ENCODE measurements around the gene CDCA8. TPM values are rescaled to one million over a fixed set of nuclear protein-coding genes. Genes with fewer than 3 reads are reported as not detected.

Gene CDCA8
- total and polyA plus RNA-seq, 2 experiments from 2014 or later: 7.0 to 30.8 TPM

DNA sequence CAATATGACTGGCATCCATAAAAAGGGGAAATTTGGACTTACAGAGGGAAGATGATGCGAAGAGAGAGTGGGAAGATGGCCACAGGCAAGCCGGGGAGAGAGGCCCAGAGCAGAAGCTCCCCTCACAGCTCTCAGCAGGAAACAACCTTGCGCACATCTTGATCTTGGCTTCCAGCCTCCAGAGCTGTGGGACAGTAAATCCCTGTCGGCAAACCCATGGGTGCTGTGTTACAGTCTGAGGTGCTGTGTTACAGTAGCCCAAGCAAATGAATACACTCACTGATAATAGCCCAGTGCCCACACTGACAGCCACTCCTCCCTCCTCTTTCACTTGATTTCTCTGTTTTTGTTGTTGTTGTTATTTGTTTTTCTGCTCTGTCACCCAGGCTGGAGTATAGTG lies 22.4 kb downstream of the CDCA8 start:
- Histone ChIP-seq H3K9me3 (ENCODE audit: low read depth) (no peaks in the 10 kb centered on the region), H3K4me1 (ENCODE audit: low read depth) (no peaks in the 10 kb centered on the region), H3K36me3 (no peaks in the 10 kb centered on the region), H3K27ac (no peak overlapping the region), H3K4me3 (no peak overlapping the region), H3K27me3 (no peaks in the 10 kb centered on the region)
- no peak for DNase-seq (ENCODE audit: low read depth in 1 of 2, low spot score in 1 of 2)
- TF ChIP-seq, protein P1, sequence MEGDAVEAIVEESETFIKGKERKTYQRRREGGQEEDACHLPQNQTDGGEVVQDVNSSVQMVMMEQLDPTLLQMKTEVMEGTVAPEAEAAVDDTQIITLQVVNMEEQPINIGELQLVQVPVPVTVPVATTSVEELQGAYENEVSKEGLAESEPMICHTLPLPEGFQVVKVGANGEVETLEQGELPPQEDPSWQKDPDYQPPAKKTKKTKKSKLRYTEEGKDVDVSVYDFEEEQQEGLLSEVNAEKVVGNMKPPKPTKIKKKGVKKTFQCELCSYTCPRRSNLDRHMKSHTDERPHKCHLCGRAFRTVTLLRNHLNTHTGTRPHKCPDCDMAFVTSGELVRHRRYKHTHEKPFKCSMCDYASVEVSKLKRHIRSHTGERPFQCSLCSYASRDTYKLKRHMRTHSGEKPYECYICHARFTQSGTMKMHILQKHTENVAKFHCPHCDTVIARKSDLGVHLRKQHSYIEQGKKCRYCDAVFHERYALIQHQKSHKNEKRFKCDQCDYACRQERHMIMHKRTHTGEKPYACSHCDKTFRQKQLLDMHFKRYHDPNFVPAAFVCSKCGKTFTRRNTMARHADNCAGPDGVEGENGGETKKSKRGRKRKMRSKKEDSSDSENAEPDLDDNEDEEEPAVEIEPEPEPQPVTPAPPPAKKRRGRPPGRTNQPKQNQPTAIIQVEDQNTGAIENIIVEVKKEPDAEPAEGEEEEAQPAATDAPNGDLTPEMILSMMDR (IDR thresholded peaks at IDR 0.05; ENCODE audit: low read depth, low read length): no peak

DNA sequence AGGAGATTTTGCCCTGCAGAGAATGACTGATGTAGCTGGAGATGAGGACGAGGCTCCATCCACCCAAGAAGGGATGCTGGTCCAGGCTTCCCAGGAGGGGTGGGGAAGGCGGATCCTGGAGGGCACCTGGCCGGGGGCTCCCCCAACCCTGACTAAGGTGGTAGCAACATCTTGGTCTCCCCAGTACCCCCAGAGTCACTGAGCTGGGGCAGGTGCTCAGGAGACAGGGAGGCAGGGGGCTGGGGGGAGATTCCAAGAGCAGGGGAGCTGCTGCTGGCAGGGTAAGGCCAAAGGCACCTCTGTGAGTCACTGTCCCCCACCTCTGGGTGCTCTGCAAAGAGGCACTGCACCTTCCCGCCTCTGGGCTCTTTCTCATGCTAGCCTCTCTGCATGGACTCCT lies 24.0 kb downstream of the CDCA8 start:
- no peak for DNase-seq (ENCODE audit: low read depth in 1 of 2, low spot score in 1 of 2)
- Histone ChIP-seq H3K36me3 (no peaks in the 10 kb centered on the region), H3K27me3 (no peaks in the 10 kb centered on the region), H3K27ac (no peak overlapping the region), H3K9me3 (ENCODE audit: low read depth) (no peaks in the 10 kb centered on the region), H3K4me3 (no peak overlapping the region), H3K4me1 (ENCODE audit: low read depth) (no peaks in the 10 kb centered on the region)
- TF ChIP-seq, protein P1 (IDR thresholded peaks at IDR 0.05; ENCODE audit: low read depth, low read length): no peak

DNA sequence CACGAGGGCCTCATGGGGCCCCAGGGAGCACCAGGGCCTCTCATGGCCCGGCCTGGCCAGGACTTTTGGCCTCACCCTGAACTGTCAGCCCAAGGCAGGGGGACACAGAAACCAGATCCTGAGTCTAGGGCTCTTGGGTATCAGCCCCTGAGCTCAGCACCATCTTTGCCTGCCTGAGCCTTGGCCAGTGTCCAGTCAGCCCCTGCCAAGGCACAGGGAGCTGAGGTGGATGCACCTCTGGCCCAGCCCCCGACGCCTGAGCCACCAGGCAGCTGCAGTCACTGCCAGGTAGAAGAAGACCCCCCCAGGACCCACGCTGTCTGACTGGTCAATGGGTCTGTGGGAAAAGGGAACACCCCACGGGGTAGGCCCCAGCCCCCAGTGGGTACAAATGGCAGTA lies 25.3 kb downstream of the CDCA8 start:
- Histone ChIP-seq H3K27ac (no peak overlapping the region), H3K4me1 (ENCODE audit: low read depth) (no peaks in the 10 kb centered on the region), H3K9me3 (ENCODE audit: low read depth) (no peaks in the 10 kb centered on the region), H3K27me3 (no peaks in the 10 kb centered on the region), H3K36me3 (no peaks in the 10 kb centered on the region), H3K4me3 (no peak overlapping the region)
- DNase-seq (ENCODE audit: low read depth in 1 of 2, low spot score in 1 of 2): no peak
- TF ChIP-seq, protein P1 (IDR thresholded peaks at IDR 0.05; ENCODE audit: low read depth, low read length): no peak

DNA sequence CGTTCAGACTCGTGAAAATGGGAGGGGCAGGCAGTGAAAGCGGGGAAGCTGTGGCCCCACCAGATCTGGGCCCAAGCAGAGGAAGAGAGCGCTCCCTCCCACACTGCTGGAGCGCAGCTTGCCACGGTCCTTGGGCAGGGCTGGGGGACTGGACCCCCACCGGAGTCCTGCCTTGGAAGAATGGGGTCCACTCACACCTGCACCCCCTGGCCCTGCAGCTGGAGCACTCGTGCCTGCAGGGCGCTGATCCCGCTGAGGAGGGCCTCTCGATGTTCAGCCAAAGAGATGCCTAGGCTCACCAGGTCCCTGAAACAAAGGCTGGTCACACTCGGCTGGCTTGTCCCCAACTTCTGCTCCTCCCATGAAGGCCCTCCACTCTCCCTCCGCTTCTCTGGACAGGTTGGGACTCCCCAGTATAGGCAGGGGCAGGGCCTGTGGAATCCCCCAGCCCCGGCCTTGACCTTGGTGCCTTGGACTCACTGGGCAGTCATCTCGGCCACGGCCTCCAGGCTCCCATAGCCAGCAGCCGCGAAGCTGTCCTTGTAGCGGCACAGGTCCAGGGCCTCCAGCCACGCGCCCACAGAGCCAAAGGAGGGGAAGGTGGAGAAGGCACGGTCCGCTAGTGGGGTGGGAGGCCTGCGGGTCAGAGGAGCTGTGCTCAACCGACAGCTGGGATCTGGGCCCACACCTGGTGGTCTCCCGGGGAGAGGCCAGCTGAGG lies 26.0 kb downstream of the CDCA8 start:
- Histone ChIP-seq H3K9me3 (ENCODE audit: low read depth) (no peaks in the 10 kb centered on the region), H3K4me1 (ENCODE audit: low read depth) (no peaks in the 10 kb centered on the region), H3K27me3 (no peaks in the 10 kb centered on the region), H3K27ac (no peak overlapping the region), H3K4me3 (no peak overlapping the region), H3K36me3 (no peaks in the 10 kb centered on the region)
- TF ChIP-seq, protein P1 (IDR thresholded peaks at IDR 0.05; ENCODE audit: low read depth, low read length): no peak
- DNase-seq (ENCODE audit: low read depth in 1 of 2, low spot score in 1 of 2): no peak

DNA sequence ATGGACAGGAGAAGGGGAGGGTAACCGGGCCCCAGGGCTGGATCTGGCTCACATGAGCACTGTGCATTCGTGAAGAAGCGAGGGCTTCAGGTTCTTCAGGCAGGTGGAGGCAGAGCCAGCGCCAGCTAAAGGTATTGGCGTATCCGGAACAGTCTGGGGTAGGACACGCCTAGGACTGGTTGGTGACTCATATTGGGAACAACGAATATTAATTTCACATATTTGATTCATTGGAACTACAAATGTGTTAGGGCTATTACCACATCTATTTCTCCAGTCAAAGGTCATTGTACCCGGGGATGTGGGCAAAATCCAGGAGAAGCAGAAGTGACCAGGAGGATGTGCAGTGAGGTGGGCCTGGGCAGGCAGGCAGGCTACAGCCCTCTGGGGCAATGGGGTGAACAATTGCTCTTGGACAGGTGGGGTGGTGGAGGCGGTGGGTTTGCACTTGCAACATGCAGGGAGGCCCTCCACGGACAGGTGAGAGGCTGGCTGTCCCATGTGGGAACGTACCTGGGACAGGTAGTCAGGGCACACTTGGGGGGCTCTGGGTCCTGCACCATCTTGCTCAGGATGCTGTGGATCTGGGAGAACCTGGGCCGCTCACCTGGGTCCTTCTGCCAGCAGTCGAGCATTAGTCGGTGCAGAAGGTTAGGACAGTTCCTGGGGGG lies 26.7 kb downstream of the CDCA8 start:
- no peak for DNase-seq (ENCODE audit: low read depth in 1 of 2, low spot score in 1 of 2)
- H3K27me3 ChIP-seq: no peaks in the 10 kb centered on the region
- H3K36me3 ChIP-seq: no peaks in the 10 kb centered on the region
- TF ChIP-seq, protein P1 (IDR thresholded peaks at IDR 0.05; ENCODE audit: low read depth, low read length): no peak
- H3K4me1 ChIP-seq (ENCODE audit: low read depth): no peaks in the 10 kb centered on the region
- no peak overlapping the region for H3K4me3 ChIP-seq
- H3K9me3 ChIP-seq (ENCODE audit: low read depth): no peaks in the 10 kb centered on the region
- H3K27ac ChIP-seq: no peak overlapping the region

All from cardiac muscle cell (in vitro differentiated cells and primary cell).